Keratinocyte (primary cell): Measurements from ENCODE around the gene AGBL3. TPM values are rescaled to one million over a fixed set of nuclear protein-coding genes. Genes with fewer than 3 reads are reported as not detected.

Source experiments
- DNase-seq: peaks from one replicate; pipeline ENCODE4 v3.0.0-alpha.2; 2011; ENCODE audit warnings: low read depth, missing footprints, low spot score
- FAIRE-seq: peaks from 2 replicates; lab custom pipeline; 2011; peaks lifted over from hg19 to GRCh38; lab: Jason Lieb, UNC
- H2AFZ ChIP-seq: 2 replicates; pipeline ENCODE4 v1.6.0; 2012; ENCODE audit warnings: low read length, control low read depth, inconsistent platforms; ENCODE audit not compliant: control insufficient read depth
- H3K27ac ChIP-seq: 2 replicates; pipeline ENCODE4 v1.5.1; 2011; ENCODE audit warnings: low read length; ENCODE audit not compliant: control insufficient read depth, insufficient read depth
- H3K27me3 ChIP-seq: 3 replicates; pipeline ENCODE4 v1.6.0; 2011; ENCODE audit warnings: low read length; ENCODE audit not compliant: control insufficient read depth, insufficient read depth; ENCODE audit errors: extremely low read depth
- H3K36me3 ChIP-seq, 2 experiments: 2 replicates in 1 of 2; 3 replicates in 1 of 2; pipeline ENCODE4 v1.5.1; 2011; ENCODE audit warnings: low read length in 2 of 2, mild to moderate bottlenecking in 1 of 2; ENCODE audit not compliant: control insufficient read depth in 2 of 2, insufficient read depth in 2 of 2; ENCODE audit errors: extremely low read depth in 1 of 2
- H3K4me1 ChIP-seq: 3 replicates; pipeline ENCODE4 v1.5.1; 2011; ENCODE audit warnings: low read length; ENCODE audit not compliant: control insufficient read depth, insufficient read depth; ENCODE audit errors: extremely low read depth
- H3K4me2 ChIP-seq: 3 replicates; pipeline ENCODE4 v1.6.0; 2011; ENCODE audit warnings: low read depth, low read length; ENCODE audit not compliant: control insufficient read depth, insufficient read depth; ENCODE audit errors: extremely low read depth
- H3K4me3 ChIP-seq, 3 experiments: fragments of 200-600 bp in 1 of 3; sonication (generic) in 1 of 3; 2 replicates in 2 of 3; 3 replicates in 1 of 3; pipeline ENCODE4 v1.5.1; 2011 to 2016; ENCODE audit warnings: low read length in 3 of 3, mild to moderate bottlenecking in 3 of 3, control low read depth in 2 of 3, inconsistent platforms in 1 of 3, low read depth in 1 of 3, mixed read lengths in 1 of 3, mixed run types in 1 of 3, moderate library complexity in 1 of 3; ENCODE audit not compliant: control insufficient read depth in 2 of 3, insufficient read depth in 2 of 3; ENCODE audit errors: extremely low read depth in 1 of 3
- H3K79me2 ChIP-seq: 2 replicates; pipeline ENCODE4 v1.6.0; 2012; ENCODE audit warnings: low read length; ENCODE audit not compliant: control insufficient read depth, insufficient read depth
- H3K9ac ChIP-seq: 3 replicates; pipeline ENCODE4 v1.6.0; 2011; ENCODE audit warnings: low read length; ENCODE audit not compliant: control insufficient read depth, insufficient read depth; ENCODE audit errors: extremely low read depth
- H3K9me1 ChIP-seq: 3 replicates; pipeline ENCODE4 v1.6.0; 2011; ENCODE audit warnings: low read length; ENCODE audit not compliant: control insufficient read depth, insufficient read depth; ENCODE audit errors: extremely low read depth
- H3K9me3 ChIP-seq: 2 replicates; pipeline ENCODE4 v1.5.1; 2012; ENCODE audit warnings: low read depth, low read length; ENCODE audit not compliant: control insufficient read depth
- H4K20me1 ChIP-seq: 3 replicates; pipeline ENCODE4 v1.6.0; 2011; ENCODE audit warnings: low read length; ENCODE audit not compliant: control insufficient read depth, insufficient read depth; ENCODE audit errors: extremely low read depth
- EZH2 ChIP-seq: IDR thresholded peaks from one replicate; pipeline ENCODE4 v1.6.1; 2012; ENCODE audit warnings: inconsistent platforms, mild to moderate bottlenecking, low read length, moderate library complexity
- dilution Hi-C: fragments of 300-500 bp; cut with MboI; formaldehyde crosslinking; loops from one replicate; pipeline ENCODE4 v1.7.0; 2020; ENCODE audit warnings: low sequenced_read_pairs; ENCODE audit not compliant: extremely low pct_ligation_motif_present
- polyA plus RNA-seq, 5 experiments: library from polyadenylated mRNA; depleted of rRNA in 3 of 5; stranded (reverse) in 3 of 5; stranded (forward) in 1 of 5; unstranded in 1 of 5; fragments of >200 nt; gene quantifications; 1 replicate in 1 of 5; 2 replicates in 3 of 5; 3 replicates in 1 of 5; pipeline versions ENCODE4 v1.2.1 to v1.2.3, GENCODE V29; 2011 to 2012; ENCODE audit warnings: missing spikeins in 2 of 5, low read depth in 1 of 5, low replicate concordance in 1 of 5
- TF ChIP-seq, protein P1 (sequence below), 3 experiments: IDR thresholded peaks in 1 of 3; conservative IDR thresholded peaks in 1 of 3; optimal IDR thresholded peaks in 1 of 3; 2 replicates in 2 of 3; 3 replicates in 1 of 3; pipeline versions ENCODE3 to v1.5.1; 2011; ENCODE audit warnings: low read length in 3 of 3, mild to moderate bottlenecking in 3 of 3, moderate library complexity in 2 of 3, control low read depth in 1 of 3, inconsistent platforms in 1 of 3; ENCODE audit not compliant: insufficient read depth in 2 of 3; ENCODE audit errors: extremely low read depth in 1 of 3

The AGBL3 gene
- polyA plus RNA-seq, 1 donor (not counting 4 experiments of a cell fraction or from before 2014, with no cell fraction given) = 0.97 TPM

DNA sequence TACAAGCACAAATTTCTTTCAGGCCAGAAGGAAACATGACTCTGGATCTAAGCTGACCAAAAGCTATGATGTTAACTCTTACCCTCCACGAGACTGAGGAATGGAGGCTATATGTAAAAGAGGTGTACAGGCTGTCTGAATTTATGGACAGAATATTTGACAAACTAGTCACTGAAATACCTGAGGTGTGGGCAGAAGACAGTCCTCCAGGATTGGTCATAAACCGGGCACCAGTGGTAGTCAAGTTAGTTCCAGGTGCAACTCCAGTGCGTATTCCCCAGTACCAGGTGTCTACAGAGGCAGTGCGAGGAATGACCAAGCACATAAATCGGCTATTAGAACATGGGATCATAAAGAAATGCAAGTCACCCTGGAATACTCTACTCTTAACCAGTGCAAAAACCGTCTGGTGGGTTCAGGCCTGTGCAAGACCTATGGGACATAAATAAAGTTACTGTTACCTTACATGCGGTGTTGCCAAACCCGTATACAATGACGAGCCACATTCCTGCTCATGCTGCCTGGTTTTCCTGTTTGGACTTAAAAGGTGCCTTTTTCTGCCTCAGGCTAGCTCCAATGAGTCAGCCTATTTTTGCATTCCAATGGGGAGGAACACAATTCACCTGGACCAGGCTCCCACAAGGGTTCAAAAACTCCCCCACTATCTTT lies 190.9 kb downstream of the AGBL3 start:
- Histone ChIP-seq H3K4me1 (peaks cover 34% of the 10 kb centered on the region), H3K36me3 (peaks cover 2 to 8% of the 10 kb centered on the region in 2 experiments), H4K20me1 (no peaks in the 10 kb centered on the region), H2AFZ (peak overlapping the region; percentile 50), H3K27ac (peak overlapping the region; percentile 95), H3K4me2 (peak overlapping the region; percentile 76), H3K27me3 (no peaks in the 10 kb centered on the region), H3K9me1 (no peaks in the 10 kb centered on the region), H3K9ac (peak overlapping the region; percentile 71), H3K4me3 (peak overlapping the region in 2 of 3 experiments; percentile 24 to 50), H3K9me3 (peaks cover 17% of the 10 kb centered on the region), H3K79me2 (no peaks in the 10 kb centered on the region)
- dilution Hi-C loops = no loop called here
- FAIRE-seq (peak; percentile 89), DNase-seq (peak; percentile 92)
- TF ChIP-seq, protein P1, sequence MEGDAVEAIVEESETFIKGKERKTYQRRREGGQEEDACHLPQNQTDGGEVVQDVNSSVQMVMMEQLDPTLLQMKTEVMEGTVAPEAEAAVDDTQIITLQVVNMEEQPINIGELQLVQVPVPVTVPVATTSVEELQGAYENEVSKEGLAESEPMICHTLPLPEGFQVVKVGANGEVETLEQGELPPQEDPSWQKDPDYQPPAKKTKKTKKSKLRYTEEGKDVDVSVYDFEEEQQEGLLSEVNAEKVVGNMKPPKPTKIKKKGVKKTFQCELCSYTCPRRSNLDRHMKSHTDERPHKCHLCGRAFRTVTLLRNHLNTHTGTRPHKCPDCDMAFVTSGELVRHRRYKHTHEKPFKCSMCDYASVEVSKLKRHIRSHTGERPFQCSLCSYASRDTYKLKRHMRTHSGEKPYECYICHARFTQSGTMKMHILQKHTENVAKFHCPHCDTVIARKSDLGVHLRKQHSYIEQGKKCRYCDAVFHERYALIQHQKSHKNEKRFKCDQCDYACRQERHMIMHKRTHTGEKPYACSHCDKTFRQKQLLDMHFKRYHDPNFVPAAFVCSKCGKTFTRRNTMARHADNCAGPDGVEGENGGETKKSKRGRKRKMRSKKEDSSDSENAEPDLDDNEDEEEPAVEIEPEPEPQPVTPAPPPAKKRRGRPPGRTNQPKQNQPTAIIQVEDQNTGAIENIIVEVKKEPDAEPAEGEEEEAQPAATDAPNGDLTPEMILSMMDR (optimal IDR thresholded peaks at IDR 0.05 in 1 of 3, IDR thresholded peaks at IDR 0.05 in 1 of 3, conservative IDR thresholded peaks at IDR 0.05 in 1 of 3; ENCODE audit: extremely low read depth in 1 of 3, insufficient read depth in 2 of 3, low read length in 3 of 3) = no peak
- TF ChIP-seq EZH2 = no peak

DNA sequence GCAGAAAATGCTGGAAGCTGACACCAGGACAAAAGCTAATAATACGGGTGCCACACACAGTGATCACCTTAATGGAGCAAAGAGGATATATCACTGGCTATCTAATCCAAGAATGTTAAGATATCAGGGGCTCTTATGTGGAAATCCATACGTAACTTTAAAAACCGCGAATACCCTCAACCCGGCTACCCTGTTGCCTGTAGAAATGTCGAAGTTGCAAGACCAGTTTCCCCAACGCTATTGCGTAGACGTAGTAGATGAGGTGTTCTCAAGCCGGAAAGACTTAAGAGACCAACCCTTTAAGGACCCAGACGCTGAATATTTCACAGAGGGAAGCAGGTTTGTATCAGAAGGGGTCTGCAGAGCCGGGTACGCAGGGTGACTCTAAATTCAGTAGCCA lies 192.1 kb downstream of the AGBL3 start:
- no peak for TF ChIP-seq EZH2
- TF ChIP-seq, protein P1 (optimal IDR thresholded peaks at IDR 0.05 in 1 of 3, IDR thresholded peaks at IDR 0.05 in 1 of 3, conservative IDR thresholded peaks at IDR 0.05 in 1 of 3; ENCODE audit: extremely low read depth in 1 of 3, insufficient read depth in 2 of 3, low read length in 3 of 3) = no peak
- Histone ChIP-seq H4K20me1 (no peaks in the 10 kb centered on the region), H3K4me3 (no peak overlapping the region), H3K9ac (no peak overlapping the region), H3K27me3 (no peaks in the 10 kb centered on the region), H3K9me1 (no peaks in the 10 kb centered on the region), H3K36me3 (peaks cover 2 to 16% of the 10 kb centered on the region in 2 experiments), H3K9me3 (peaks cover 23% of the 10 kb centered on the region), H3K27ac (peak overlapping the region; percentile 95), H2AFZ (no peak overlapping the region), H3K4me2 (no peak overlapping the region), H3K4me1 (peaks cover 34% of the 10 kb centered on the region), H3K79me2 (no peaks in the 10 kb centered on the region)
- dilution Hi-C loops = no loop called here
- FAIRE-seq (no peak), DNase-seq (no peak)
